HEK293 (cell line): ENCODE measurements around the gene ALDOA.

Experiments
- CTCF ChIP-seq: fragments of 450-650 bp; formaldehyde crosslinking; IDR thresholded peaks from 2 replicates; pipeline ENCODE4 v1.5.1; 2016; ENCODE audit warnings: missing biosample characterization, missing genetic modification characterization
- ZBTB44 ChIP-seq: fragments of 450-650 bp; IDR thresholded peaks from 2 replicates; pipeline ENCODE4 v1.5.1; 2018; ENCODE audit warnings: missing biosample characterization, mild to moderate bottlenecking, missing genetic modification characterization

- TF ChIP-seq CTCF, result peak; percentile 98
- peak; percentile 46; the same call in 1 of the 2 replicates for TF ChIP-seq ZBTB44 (tag by site-specific recombination)
These were observed 26.2 kb downstream of the ALDOA start, which contains the start of gene TBX6 for GRCh38 chr16:30091474-30092372.
